ENCODE measurements around the gene PRKN.

DNA sequence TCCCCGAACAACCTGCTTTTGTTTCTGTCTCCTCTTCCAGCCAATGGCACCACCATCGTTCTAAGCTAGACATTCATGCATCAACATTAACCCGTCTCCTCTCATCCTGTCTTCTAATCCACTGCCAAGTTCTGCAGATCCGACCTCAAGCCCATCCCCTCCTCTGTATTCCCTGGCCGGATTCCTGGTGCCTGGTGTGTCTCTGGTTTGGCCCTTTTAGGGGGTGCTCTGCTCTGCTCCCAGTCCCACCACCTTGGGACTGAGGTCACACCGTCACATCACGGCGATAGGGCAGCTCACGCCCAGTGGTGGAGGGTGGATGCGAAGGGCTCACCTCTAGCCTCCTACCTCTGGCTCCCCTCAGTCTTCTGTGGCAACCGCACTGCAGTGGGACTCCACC lies 1351.2 kb downstream of the PRKN start:
- TF ChIP-seq CTCF (IDR thresholded peaks at IDR 0.05) (no peak), EP300 (IDR thresholded peaks at IDR 0.05) (no peak)
